DND-41 (cell line): ENCODE data around the gene BLMH.

Experiments
- ATAC-seq: fragments of 200-7000 bp; cut with Tn5 transposase; 3 replicates; pipeline ENCODE4 v1.9.1; 2021; ENCODE audit warnings: low read depth; ENCODE audit not compliant: insufficient read depth
- DNase-seq: peaks from one replicate; pipeline ENCODE4 v3.0.0-alpha.2; 2020
- H2AFZ ChIP-seq: 2 replicates; pipeline ENCODE4 v1.6.0; 2012; ENCODE audit warnings: low read depth, low read length
- H3K27ac ChIP-seq: 2 replicates; pipeline ENCODE4 v1.5.1; 2012; ENCODE audit warnings: low read length, inconsistent platforms
- H3K27me3 ChIP-seq: fragments of 200-600 bp; sonication (generic); 2 replicates; pipeline ENCODE4 v1.6.0; 2012; ENCODE audit warnings: low read length, mild to moderate bottlenecking, inconsistent platforms; ENCODE audit not compliant: insufficient read depth, poor library complexity
- H3K36me3 ChIP-seq: 2 replicates; pipeline ENCODE4 v1.5.1; 2012; ENCODE audit warnings: low read length, inconsistent platforms; ENCODE audit not compliant: insufficient read depth
- H3K4me1 ChIP-seq: 2 replicates; pipeline ENCODE4 v1.5.1; 2012; ENCODE audit warnings: mild to moderate bottlenecking, low read length; ENCODE audit not compliant: insufficient read depth
- H3K4me2 ChIP-seq: 2 replicates; pipeline ENCODE4 v1.6.0; 2012; ENCODE audit warnings: mild to moderate bottlenecking, moderate library complexity, low read length, inconsistent platforms; ENCODE audit not compliant: insufficient read depth
- H3K4me3 ChIP-seq, 2 experiments: fragments of 200-600 bp in 1 of 2; shearing (Covaris generic) in 1 of 2; 2 replicates each; pipeline ENCODE4 v1.5.1; 2012 to 2016; ENCODE audit warnings: inconsistent platforms in 2 of 2, low read length in 2 of 2, mild to moderate bottlenecking in 2 of 2, low read depth in 1 of 2, moderate library complexity in 1 of 2
- H3K79me2 ChIP-seq: 2 replicates; pipeline ENCODE4 v1.6.0; 2012; ENCODE audit warnings: low read length, inconsistent platforms; ENCODE audit not compliant: insufficient read depth
- H3K9ac ChIP-seq: 2 replicates; pipeline ENCODE4 v1.6.0; 2012; ENCODE audit warnings: low read depth, mild to moderate bottlenecking, inconsistent platforms, low read length, moderate library complexity
- H3K9me3 ChIP-seq: 2 replicates; pipeline ENCODE4 v1.5.1; 2012; ENCODE audit warnings: low read length, moderate library complexity, mild to moderate bottlenecking, inconsistent platforms; ENCODE audit not compliant: insufficient read depth, severe bottlenecking
- H4K20me1 ChIP-seq: 2 replicates; pipeline ENCODE4 v1.6.0; 2012; ENCODE audit warnings: low read length; ENCODE audit not compliant: insufficient read depth
- CTCF ChIP-seq: IDR thresholded peaks from 2 replicates; pipeline ENCODE4 v1.5.1; 2012; ENCODE audit warnings: borderline replicate concordance, low read length, moderate library complexity, mild to moderate bottlenecking; ENCODE audit not compliant: poor library complexity, severe bottlenecking; ENCODE audit errors: extremely low read depth
- EZH2 ChIP-seq: IDR thresholded peaks from 3 replicates; pipeline ENCODE4 v1.6.1; 2012; ENCODE audit warnings: borderline replicate concordance, low read depth, mild to moderate bottlenecking, moderate library complexity, low read length, inconsistent platforms; ENCODE audit not compliant: severe bottlenecking

The BLMH gene

GRCh38 chr17:30254150-30254549 is 37.6 kb downstream of the BLMH start:
- no peak overlapping the region for H3K9ac ChIP-seq
- no peaks in the 10 kb centered on the region for H3K27me3 ChIP-seq
- peaks cover 67% of the 10 kb centered on the region for H3K36me3 ChIP-seq
- no peak overlapping the region for H3K27ac ChIP-seq
- no peaks in the 10 kb centered on the region for H3K79me2 ChIP-seq
- no peak overlapping the region for H3K4me3 ChIP-seq
- TF ChIP-seq CTCF (no peak), EZH2 (no peak)
- no peaks in the 10 kb centered on the region for H4K20me1 ChIP-seq
- ATAC-seq: no peak
- no peaks in the 10 kb centered on the region for H3K9me3 ChIP-seq
- DNase-seq: no peak
- no peaks in the 10 kb centered on the region for H3K4me1 ChIP-seq
- no peak overlapping the region for H3K4me2 ChIP-seq
- no peak overlapping the region for H2AFZ ChIP-seq

DNA sequence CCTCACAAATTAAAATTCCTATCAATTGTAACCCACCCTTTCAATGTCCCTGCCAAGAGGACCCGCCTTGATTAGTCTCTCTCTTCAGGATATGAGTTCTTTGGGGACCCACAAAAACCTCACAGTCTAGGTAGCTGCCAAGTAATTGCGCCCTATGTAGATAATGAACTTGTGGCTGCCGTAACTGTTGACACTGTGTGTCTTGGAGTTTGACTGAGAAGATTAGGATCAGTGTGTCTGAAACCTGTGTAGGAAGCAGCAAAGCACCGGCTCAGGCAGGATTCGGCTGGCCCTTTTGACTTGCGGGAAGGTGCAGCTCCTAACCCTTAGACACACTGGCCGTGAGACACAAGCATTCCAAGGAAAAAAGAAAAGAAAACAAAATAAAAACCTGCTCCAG is 38.4 kb downstream of the BLMH start:
- Histone ChIP-seq H3K9ac (no peak overlapping the region), H3K27ac (no peak overlapping the region), H3K79me2 (no peaks in the 10 kb centered on the region), H2AFZ (no peak overlapping the region), H3K4me3 (no peak overlapping the region), H4K20me1 (no peaks in the 10 kb centered on the region), H3K4me1 (no peaks in the 10 kb centered on the region), H3K9me3 (no peaks in the 10 kb centered on the region), H3K36me3 (peaks cover 67% of the 10 kb centered on the region), H3K4me2 (no peak overlapping the region), H3K27me3 (no peaks in the 10 kb centered on the region)
- TF ChIP-seq EZH2 (no peak), CTCF (no peak)
- ATAC-seq (no peak), DNase-seq (no peak)

- Histone ChIP-seq H3K4me1 (no peaks in the 10 kb centered on the region), H3K36me3 (peaks cover 76% of the 10 kb centered on the region), H3K4me2 (no peak overlapping the region)
Measured at GRCh38 chr17:30251931-30252330, 39.8 kb downstream of the BLMH start.

More at GRCh38 chr17:30251931-30252330, 39.8 kb downstream of the BLMH start:
- DNase-seq (no peak), ATAC-seq (no peak)
- Histone ChIP-seq H3K9ac (no peak overlapping the region), H4K20me1 (no peaks in the 10 kb centered on the region), H3K79me2 (no peaks in the 10 kb centered on the region), H3K27me3 (no peaks in the 10 kb centered on the region), H2AFZ (no peak overlapping the region), H3K27ac (no peak overlapping the region), H3K4me3 (no peak overlapping the region), H3K9me3 (no peaks in the 10 kb centered on the region)
- TF ChIP-seq CTCF (no peak), EZH2 (no peak)
